GM12865 (cell line): ENCODE results near the gene NOSTRIN.
"Not testable (repeated sequence)": the region's sequence is repeated elsewhere in the genome, so short reads cannot be mapped to it uniquely, and the experiment has no call there.

ENCODE experiments used
- DNase-seq: peaks from one replicate; pipeline ENCODE4 v3.0.0; 2010; ENCODE audit warnings: low read depth
- H3K4me3 ChIP-seq: 2 replicates; pipeline ENCODE4 v1.5.1; 2011; ENCODE audit warnings: mild to moderate bottlenecking, low read depth, low read length, control low read depth
- CTCF ChIP-seq: IDR thresholded peaks from 2 replicates; pipeline ENCODE4 v1.5.1; 2011; ENCODE audit warnings: low read length, control low read depth, low read depth, inconsistent platforms; ENCODE audit not compliant: insufficient read depth; ENCODE audit errors: missing control alignments

Gene NOSTRIN

GRCh38 chr2:168851674-168852320, 49.4 kb downstream of the NOSTRIN start:
- no peak overlapping the region for H3K4me3 ChIP-seq
- TF ChIP-seq CTCF: no peak
- no peak for DNase-seq

- H3K4me3 ChIP-seq: no peak overlapping the region
- DNase-seq: no peak
- no peak for TF ChIP-seq CTCF
Measured at GRCh38 chr2:168852481-168852880, 50.0 kb downstream of the NOSTRIN start.

- H3K4me3 ChIP-seq: no peak overlapping the region
- DNase-seq: no peak
- no peak for TF ChIP-seq CTCF
Measured at GRCh38 chr2:168853471-168853870, 51.0 kb downstream of the NOSTRIN start.

GRCh38 chr2:168854651-168855050, 52.2 kb downstream of the NOSTRIN start:
- no peak for TF ChIP-seq CTCF
- no peak for DNase-seq
- H3K4me3 ChIP-seq: no peak overlapping the region

- no peak for DNase-seq
- no peak for TF ChIP-seq CTCF
- H3K4me3 ChIP-seq: no peak overlapping the region
Measured at GRCh38 chr2:168855601-168856000, 53.2 kb downstream of the NOSTRIN start.

- H3K4me3 ChIP-seq: no peak overlapping the region
- DNase-seq: no peak
- no peak for TF ChIP-seq CTCF
Measured at GRCh38 chr2:168858146-168858545, 55.7 kb downstream of the NOSTRIN start.

- DNase-seq, H3K4me3 ChIP-seq: not testable (repeated sequence)
Measured at GRCh38 chr2:168867164-168867563, 64.7 kb downstream of the NOSTRIN start.

- DNase-seq, H3K4me3 ChIP-seq: not testable (repeated sequence)
Measured at GRCh38 chr2:168870369-168870768, 67.9 kb downstream of the NOSTRIN start.

- not testable (repeated sequence) for DNase-seq, H3K4me3 ChIP-seq
Measured at GRCh38 chr2:168870824-168871223, 68.4 kb downstream of the NOSTRIN start.
